Cerebellar nuclear complex (tissue), 1 donor: ENCODE measurements around the gene RAPGEF2.
"Not testable (repeated sequence)": the region's sequence is repeated elsewhere in the genome, so short reads cannot be mapped to it uniquely, and the experiment has no call there.

ENCODE experiments used
- DNase-seq, 2 experiments: peaks; one replicate each; lab custom pipeline; 2025; lab: John Stamatoyannopoulos, UW

Gene RAPGEF2

GRCh38 chr4:159097785-159098184 lies 5.1 kb upstream of the RAPGEF2 start:
- no peak for DNase-seq

GRCh38 chr4:159098482-159099127 lies 4.3 kb upstream of the RAPGEF2 start:
- DNase-seq: no peak

GRCh38 chr4:159101988-159102621 lies 774 bp upstream of the RAPGEF2 start:
- no peak for DNase-seq

- no peak for DNase-seq
These were observed 608 bp downstream of the RAPGEF2 start for GRCh38 chr4:159103384-159103990.

- no peak for DNase-seq
These were observed 2.0 kb downstream of the RAPGEF2 start for GRCh38 chr4:159104694-159105414.

- DNase-seq: no peak
These were observed 2.9 kb downstream of the RAPGEF2 start for GRCh38 chr4:159105761-159106243.

- no peak for DNase-seq
These were observed 3.8 kb downstream of the RAPGEF2 start for GRCh38 chr4:159106636-159107035.

- DNase-seq: no peak
These were observed 4.5 kb downstream of the RAPGEF2 start for GRCh38 chr4:159107203-159107925.

- no peak for DNase-seq
These were observed 5.2 kb downstream of the RAPGEF2 start for GRCh38 chr4:159108124-159108523.

- DNase-seq: no peak
These were observed 8.1 kb downstream of the RAPGEF2 start for GRCh38 chr4:159110961-159111360.

- DNase-seq: no peak
These were observed 8.5 kb downstream of the RAPGEF2 start for GRCh38 chr4:159111416-159111815.

- not testable (repeated sequence) for DNase-seq
These were observed 10.5 kb downstream of the RAPGEF2 start for GRCh38 chr4:159113366-159113765.

- not testable (repeated sequence) for DNase-seq
These were observed 13.2 kb downstream of the RAPGEF2 start for GRCh38 chr4:159116098-159116497.

- not testable (repeated sequence) for DNase-seq
These were observed 13.8 kb downstream of the RAPGEF2 start for GRCh38 chr4:159116693-159117092.

GRCh38 chr4:159117564-159117963 lies 14.7 kb downstream of the RAPGEF2 start:
- no peak for DNase-seq

- no peak for DNase-seq
These were observed 15.1 kb downstream of the RAPGEF2 start for GRCh38 chr4:159117968-159118367.

GRCh38 chr4:159121371-159121770 lies 18.5 kb downstream of the RAPGEF2 start:
- DNase-seq: no peak

GRCh38 chr4:159126716-159127115 lies 23.8 kb downstream of the RAPGEF2 start:
- no peak for DNase-seq

GRCh38 chr4:159127745-159128518 lies 25.1 kb downstream of the RAPGEF2 start:
- DNase-seq: no peak

GRCh38 chr4:159129814-159130550 lies 27.1 kb downstream of the RAPGEF2 start:
- no peak for DNase-seq
